Caco-2 (cell line): ENCODE results near the gene TMEM258. TPM values are rescaled to one million over a fixed set of nuclear protein-coding genes. Genes with fewer than 3 reads are reported as not detected.

Source experiments
- BruUV-seq: library from RNA; stranded (reverse); fragments of 400-500 nt; replicated peaks from 2 replicates; lab custom pipeline; 2021; lab: Mats Ljungman, UMichigan
- CTCF ChIA-PET: fragments of 300-600 bp; sonication (Branson Sonifier 250); formaldehyde crosslinking; loops from one replicate; lab custom pipeline; 2022; ENCODE audit warnings: antibody characterized with exemption; lab: Charles Lee
- POLR2A ChIA-PET: fragments of 300-600 bp; sonication (Branson Sonifier 250); formaldehyde crosslinking; loops from one replicate; lab custom pipeline; 2022; ENCODE audit warnings: antibody characterized with exemption; lab: Charles Lee
- DNase-seq, 2 experiments: peaks; one replicate each; pipeline versions ENCODE4 v3.0.0 to v3.0.0-alpha.2; 2020 to 2022
- H3K27me3 ChIP-seq: replicated peaks from 2 replicates; pipeline ENCODE4 v1.6.0; 2011; ENCODE audit warnings: low read length; ENCODE audit not compliant: control insufficient read depth, insufficient read depth
- H3K36me3 ChIP-seq: 2 replicates; pipeline ENCODE4 v1.5.1; 2011; ENCODE audit warnings: low read length; ENCODE audit not compliant: control insufficient read depth, insufficient read depth
- H3K4me1 ChIP-seq: fragments of 250-450 bp; sonication (Bioruptor Pico); 2 replicates; pipeline ENCODE4 v1.5.1; 2020; ENCODE audit warnings: mild to moderate bottlenecking
- H3K4me3 ChIP-seq: 2 replicates; pipeline ENCODE4 v1.5.1; 2011; ENCODE audit warnings: low read depth, mild to moderate bottlenecking, control low read depth, low read length
- H3K9me3 ChIP-seq: fragments of 250-450 bp; sonication (Bioruptor Pico); 2 replicates; pipeline ENCODE4 v1.5.1; 2020; ENCODE audit warnings: mild to moderate bottlenecking, moderate library complexity
- H3K27ac Mint-ChIP-seq: one replicate; pipeline ENCODE4 v1.8.0; 2022; ENCODE audit warnings: mixed read lengths; ENCODE audit not compliant: unreplicated experiment
- H3K27me3 Mint-ChIP-seq: one replicate; pipeline ENCODE4 v1.8.0; 2022; ENCODE audit warnings: mixed read lengths; ENCODE audit not compliant: insufficient read depth, unreplicated experiment
- H3K36me3 Mint-ChIP-seq: one replicate; pipeline ENCODE4 v1.8.0; 2022; ENCODE audit warnings: mild to moderate bottlenecking, mixed read lengths; ENCODE audit not compliant: insufficient read depth, unreplicated experiment
- H3K4me1 Mint-ChIP-seq: one replicate; pipeline ENCODE4 v1.8.0; 2022; ENCODE audit warnings: low read depth, mixed read lengths; ENCODE audit not compliant: unreplicated experiment
- H3K4me3 Mint-ChIP-seq: one replicate; pipeline ENCODE4 v1.8.0; 2022; ENCODE audit warnings: mild to moderate bottlenecking, moderate library complexity, mixed read lengths; ENCODE audit not compliant: unreplicated experiment
- H3K9me3 Mint-ChIP-seq: one replicate; pipeline ENCODE4 v1.8.0; 2022; ENCODE audit warnings: mixed read lengths; ENCODE audit not compliant: unreplicated experiment
- CTCF ChIP-seq, 2 experiments: fragments of 200-600 bp in 1 of 2; IDR thresholded peaks; 1 replicate in 1 of 2; 2 replicates in 1 of 2; pipeline versions ENCODE4 v1.5.1 to v1.8.0; 2011 to 2022; ENCODE audit warnings: antibody characterized with exemption in 1 of 2, control low read depth in 1 of 2, inconsistent platforms in 1 of 2, low read depth in 1 of 2, low read length in 1 of 2, mild to moderate bottlenecking in 1 of 2, moderate library complexity in 1 of 2; ENCODE audit not compliant: insufficient read depth in 1 of 2, severe bottlenecking in 1 of 2, unreplicated experiment in 1 of 2
- intact Hi-C: fragments of 100-400 bp; cut with micrococcal nuclease; formaldehyde crosslinking; loops from one replicate; pipeline ENCODE4 v1.10.0; 2022; ENCODE audit not compliant: unreplicated experiment
- total RNA-seq: library from RNA; stranded (reverse); gene quantifications from 2 replicates; pipeline ENCODE4 v1.2.3, GENCODE V29; 2022

TMEM258 gene
- total RNA-seq, 1 experiment from 2014 or later, result 197 TPM

- H3K9me3 Mint-ChIP-seq, result no peaks in the 10 kb centered on the region
- intact Hi-C loops, result no loop called here
- no peaks in the 10 kb centered on the region for H3K9me3 ChIP-seq
- POLR2A ChIA-PET, result no interaction called here
- H3K27me3 ChIP-seq, result no peaks in the 10 kb centered on the region
- H3K36me3 Mint-ChIP-seq, result peaks cover 49% of the 10 kb centered on the region
- no peak for DNase-seq
- peaks cover 15% of the 10 kb centered on the region for H3K4me1 Mint-ChIP-seq
- no peaks in the 10 kb centered on the region for H3K27me3 Mint-ChIP-seq
- H3K4me1 ChIP-seq, result peaks cover 60% of the 10 kb centered on the region
- no peak overlapping the region for H3K4me3 Mint-ChIP-seq
- no peak for TF ChIP-seq CTCF (IDR thresholded peaks at IDR 0.05; ENCODE audit: insufficient read depth in 1 of 2, low read depth in 1 of 2, low read length in 1 of 2, severe bottlenecking in 1 of 2, unreplicated experiment in 1 of 2)
- H3K36me3 ChIP-seq, result peaks cover 3% of the 10 kb centered on the region; the same call in 1 of the 2 replicates
- no peak overlapping the region for H3K27ac Mint-ChIP-seq
- CTCF ChIA-PET, result no interaction called here
- no TSS peak for BruUV-seq
- no peak overlapping the region for H3K4me3 ChIP-seq
Observed at GRCh38 chr11:61760946-61761345, 31.5 kb downstream of the TMEM258 start.

- Mint-ChIP-seq H3K27ac (peak overlapping the region; percentile 94), H3K9me3 (no peaks in the 10 kb centered on the region), H3K4me3 (peak overlapping the region; percentile 71), H3K27me3 (no peaks in the 10 kb centered on the region), H3K36me3 (peaks cover 42% of the 10 kb centered on the region), H3K4me1 (peaks cover 37% of the 10 kb centered on the region)
- ChIA-PET CTCF (interaction anchor here (0.6 to 6.0 kb wide), 7 partner anchors 10 to 34 kb away, joined by 3 to 55 read pairs (median 6); no protein-coding TSS in a partner anchor), POLR2A (interaction anchor here (0.5 to 1.1 kb wide), 4 partner anchors 10 to 70 kb away, joined by 3 to 9 read pairs (median 4); partner anchors contain the start of gene FADS2)
- BruUV-seq, result no TSS peak
- intact Hi-C loops, result loop anchor here (1.0 kb wide), 1 partner anchor 35 kb away; the partner anchor contains the start of genes FEN1 and TMEM258
- Histone ChIP-seq H3K4me1 (peaks cover 69% of the 10 kb centered on the region), H3K9me3 (no peaks in the 10 kb centered on the region), H3K36me3 (no peaks in the 10 kb centered on the region; the same call in 1 of the 2 replicates), H3K4me3 (no peak overlapping the region), H3K27me3 (no peaks in the 10 kb centered on the region)
- no peak for TF ChIP-seq CTCF (IDR thresholded peaks at IDR 0.05; ENCODE audit: insufficient read depth in 1 of 2, low read depth in 1 of 2, low read length in 1 of 2, severe bottlenecking in 1 of 2, unreplicated experiment in 1 of 2)
- DNase-seq, result no peak
Observed at GRCh38 chr11:61757213-61757862, 35.1 kb downstream of the TMEM258 start.

- Mint-ChIP-seq H3K27ac (peak overlapping the region; percentile 94), H3K36me3 (peaks cover 42% of the 10 kb centered on the region), H3K4me3 (peak overlapping the region; percentile 71), H3K9me3 (no peaks in the 10 kb centered on the region), H3K4me1 (peaks cover 37% of the 10 kb centered on the region), H3K27me3 (no peaks in the 10 kb centered on the region)
- H3K9me3 ChIP-seq, result no peaks in the 10 kb centered on the region
- ChIA-PET POLR2A (interaction anchor here (0.5 to 1.1 kb wide), 4 partner anchors 9 to 71 kb away, joined by 3 to 9 read pairs (median 4); partner anchors contain the start of gene FADS2), CTCF (interaction anchor here (0.9 to 6.0 kb wide), 6 partner anchors 9 to 31 kb away, joined by 3 to 55 read pairs (median 8); no protein-coding TSS in a partner anchor)
- H3K36me3 ChIP-seq, result no peaks in the 10 kb centered on the region; the same call in 1 of the 2 replicates
- BruUV-seq, result TSS peak; percentile 71
- no peaks in the 10 kb centered on the region for H3K27me3 ChIP-seq
- H3K4me3 ChIP-seq, result peak overlapping the region; percentile 18; the same call in 1 of the 2 replicates
- intact Hi-C loops, result loop anchor here (1.0 kb wide), 2 partner anchors 13 to 36 kb away; partner anchors contain the start of genes FEN1 and TMEM258
- no peak for TF ChIP-seq CTCF (IDR thresholded peaks at IDR 0.05; ENCODE audit: insufficient read depth in 1 of 2, low read depth in 1 of 2, low read length in 1 of 2, severe bottlenecking in 1 of 2, unreplicated experiment in 1 of 2)
- peaks cover 68% of the 10 kb centered on the region for H3K4me1 ChIP-seq
- DNase-seq, result peak; percentile 88 to 93
Observed at GRCh38 chr11:61756452-61757212, 35.8 kb downstream of the TMEM258 start.
